Astrocyte of the hippocampus (primary cell): Measurements from ENCODE around the gene MED14.

ENCODE experiments used
- DNase-seq: peaks from one replicate; pipeline ENCODE4 v3.0.0; 2011; ENCODE audit warnings: low read depth, low spot score

Gene MED14

DNA sequence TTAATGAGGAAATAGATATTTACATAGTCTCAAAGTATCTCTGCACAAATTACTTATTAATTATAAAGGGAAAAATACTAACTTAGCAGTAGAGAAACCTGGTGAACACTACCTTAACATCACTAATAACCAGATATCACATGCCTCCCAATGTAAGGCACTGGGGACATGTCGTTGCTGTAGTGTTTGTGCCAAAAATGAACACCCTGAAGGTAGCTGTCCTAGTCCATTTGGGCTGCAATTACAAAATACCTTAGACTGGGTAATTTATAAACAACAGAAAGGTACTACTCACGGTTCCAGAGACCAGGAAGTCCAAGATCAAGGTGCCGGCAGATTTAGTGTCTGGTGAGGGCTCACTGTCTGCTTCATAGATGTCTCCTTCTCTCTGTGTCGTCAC is 122.8 kb downstream of the MED14 start:
- DNase-seq, result no peak

GRCh38 chrX:40607381-40607780 is 128.0 kb downstream of the MED14 start:
- DNase-seq, result no peak

- DNase-seq, result no peak
Observed at GRCh38 chrX:40603446-40603845, 131.9 kb downstream of the MED14 start.
